HG03103 (cell line): ENCODE data around the gene MCOLN3.

Experiments
- ATAC-seq: cut with Tn5 transposase; IDR thresholded peaks from one replicate; pipeline ENCODE4 v1.9.1; 2021; ENCODE audit warnings: low read depth; ENCODE audit not compliant: unreplicated experiment

The MCOLN3 gene

DNA sequence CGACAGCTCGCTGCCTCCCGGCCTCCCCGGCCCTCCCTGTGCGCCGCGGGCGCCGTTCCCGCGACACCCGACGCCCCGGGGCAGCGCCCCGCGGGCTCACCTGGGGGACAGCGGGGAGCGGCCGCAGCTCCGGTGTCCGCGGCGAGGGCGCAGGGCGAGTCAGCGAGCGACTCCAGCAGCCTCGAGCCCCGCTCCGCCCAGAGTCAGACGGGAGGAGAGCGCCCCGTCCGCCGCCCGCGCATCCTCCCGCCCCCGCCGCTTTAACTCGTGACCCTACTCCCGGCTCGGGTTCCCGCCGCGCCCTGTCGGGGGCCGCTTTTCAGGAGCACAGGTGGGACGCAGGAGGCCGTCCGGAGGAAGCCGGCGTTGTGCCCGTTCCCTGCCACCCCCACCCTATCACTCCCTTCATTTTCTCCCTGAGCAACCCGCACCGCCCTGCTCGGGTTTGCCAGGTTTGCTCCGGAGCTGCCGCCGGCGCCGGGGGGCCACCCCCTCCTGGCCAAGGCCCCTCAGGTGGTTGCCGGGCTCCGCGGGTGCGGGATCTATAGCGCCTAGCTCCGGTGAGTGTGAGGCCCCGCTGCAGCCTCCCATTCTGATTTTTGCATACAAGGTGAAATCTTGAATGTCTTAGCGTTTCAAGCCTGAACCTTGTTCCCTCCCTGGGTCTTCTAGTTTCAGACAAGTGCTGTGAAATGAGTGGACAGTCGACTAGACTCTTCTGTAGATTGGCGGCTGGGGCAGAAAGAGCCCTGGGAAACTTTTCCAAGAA is at the start of gene MCOLN3:
TSS of gene MCOLN3 (minus strand) at position 205 of the 769 bp plus-strand sequence. CDS start 3,140 bp downstream, outside the sequence.
- ATAC-seq = peak; percentile 59

- ATAC-seq = no peak
Measured at GRCh38 chr1:85093644-85094043, 45.3 kb upstream of the MCOLN3 start.

GRCh38 chr1:85091671-85092280 is 43.5 kb upstream of the MCOLN3 start:
- ATAC-seq = no peak

- no peak for ATAC-seq
Measured at GRCh38 chr1:85090225-85090624, 41.9 kb upstream of the MCOLN3 start.

DNA sequence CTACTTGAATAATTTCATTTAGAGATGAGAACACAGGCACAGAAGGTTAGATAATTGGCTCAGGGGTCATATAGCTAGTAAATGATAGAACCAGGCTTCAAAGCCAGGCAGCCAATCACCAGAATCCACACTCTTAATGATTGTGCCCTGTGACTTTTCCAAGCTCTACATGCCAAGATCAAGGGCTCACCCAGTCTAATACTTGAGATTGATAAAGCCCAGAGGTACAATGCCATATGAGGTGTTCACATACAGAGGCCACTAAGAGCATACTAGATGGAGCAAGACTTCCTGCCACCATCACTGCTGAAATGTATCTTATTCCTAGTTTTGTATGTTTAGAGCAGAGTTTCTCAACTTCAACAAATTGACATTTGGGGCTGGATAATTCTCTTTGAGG is 40.9 kb upstream of the MCOLN3 start:
- no peak for ATAC-seq

- ATAC-seq = no peak
Measured at GRCh38 chr1:85088408-85088784, 40.1 kb upstream of the MCOLN3 start.

GRCh38 chr1:85087659-85088407 is 39.5 kb upstream of the MCOLN3 start:
- no peak for ATAC-seq

- no peak for ATAC-seq
Measured at GRCh38 chr1:85085417-85085816, 37.1 kb upstream of the MCOLN3 start.

DNA sequence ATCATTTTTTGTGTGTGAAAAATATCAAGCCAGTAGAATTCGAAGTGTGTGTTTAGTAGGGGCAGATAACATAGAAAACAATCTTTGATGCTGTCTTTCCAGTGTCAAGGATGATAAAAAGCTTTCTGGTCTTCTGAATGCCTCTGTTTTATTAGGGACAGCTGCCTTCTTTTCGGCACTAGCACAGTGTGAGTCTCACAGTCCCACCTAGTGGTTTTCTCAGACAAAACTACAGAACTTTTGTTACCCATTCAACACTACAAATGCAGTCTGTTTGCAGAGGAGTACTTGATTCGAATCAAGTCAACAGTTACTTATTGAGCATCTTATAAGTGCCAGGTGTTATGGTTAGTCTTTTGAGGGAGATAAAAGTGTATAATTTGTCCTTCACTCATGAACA is 30.6 kb upstream of the MCOLN3 start:
- ATAC-seq = no peak

DNA sequence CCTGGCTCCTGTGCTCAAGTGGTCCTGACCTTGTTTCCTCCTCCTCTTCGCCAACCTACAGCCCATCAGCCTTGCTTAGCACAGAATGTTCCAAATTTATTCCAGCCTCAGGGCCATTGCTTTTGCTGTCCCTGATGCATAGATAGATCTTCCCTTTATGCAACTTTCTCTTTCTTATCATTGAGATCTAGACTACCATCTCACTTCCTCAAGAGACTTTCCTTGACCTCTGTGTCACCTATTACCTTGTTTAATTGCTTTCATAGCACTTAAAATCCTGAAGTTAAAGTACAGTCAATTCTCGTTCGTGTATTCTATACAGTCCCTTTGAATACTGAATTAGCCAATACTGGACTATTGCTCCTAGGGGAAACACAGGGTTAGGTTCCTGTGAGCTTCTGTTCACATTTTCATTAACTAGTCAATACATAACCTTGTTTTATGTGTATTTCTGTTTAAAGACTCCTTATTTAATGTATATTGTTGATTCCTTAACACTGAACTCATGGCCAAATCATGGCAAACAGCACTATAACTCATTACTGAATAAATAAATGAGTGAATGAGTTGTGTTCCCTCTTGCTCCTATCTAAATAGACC is 26.2 kb upstream of the MCOLN3 start:
- no peak for ATAC-seq

- ATAC-seq = no peak
Measured at GRCh38 chr1:85070972-85071492, 22.7 kb upstream of the MCOLN3 start.

DNA sequence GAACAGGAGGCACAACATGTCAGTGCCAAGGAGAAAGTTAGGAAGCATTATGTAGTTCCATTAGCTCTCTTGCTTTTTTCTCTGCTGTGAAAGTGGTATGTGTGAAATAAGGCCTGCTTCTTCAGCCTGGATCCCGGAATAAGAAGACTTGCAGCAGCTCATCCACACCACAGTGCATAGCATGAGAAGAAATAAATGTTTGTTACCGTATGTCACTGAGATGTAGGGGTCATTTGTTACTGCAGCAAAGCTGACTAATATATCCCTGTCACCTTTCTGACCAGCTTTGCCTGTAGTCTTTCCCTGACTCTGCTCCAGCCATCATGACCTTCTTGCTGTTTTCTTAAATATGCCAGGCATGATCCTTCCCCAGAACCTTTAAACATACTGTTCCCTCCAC is 20.5 kb upstream of the MCOLN3 start:
- ATAC-seq = no peak

DNA sequence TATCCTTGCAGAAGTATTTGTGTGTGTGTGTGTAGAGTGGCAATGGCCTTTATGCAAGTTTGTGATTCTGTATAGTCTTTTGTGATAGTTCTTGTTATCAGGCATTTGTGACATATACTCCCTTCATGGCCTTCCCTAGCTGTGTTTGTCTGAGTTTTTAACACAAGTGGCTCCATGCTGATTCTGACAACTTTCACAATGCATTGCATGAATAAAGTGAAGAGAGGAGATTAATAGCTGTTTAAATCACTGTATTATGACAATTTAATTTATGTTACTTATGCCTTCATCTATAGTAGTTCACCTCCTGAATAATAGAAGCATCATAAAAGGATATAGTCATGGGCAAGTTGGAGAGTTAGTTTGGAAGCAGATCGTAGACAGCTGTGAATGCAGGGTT is 17.2 kb upstream of the MCOLN3 start:
- no peak for ATAC-seq

GRCh38 chr1:85062425-85063026 is 14.2 kb upstream of the MCOLN3 start:
- ATAC-seq = no peak

DNA sequence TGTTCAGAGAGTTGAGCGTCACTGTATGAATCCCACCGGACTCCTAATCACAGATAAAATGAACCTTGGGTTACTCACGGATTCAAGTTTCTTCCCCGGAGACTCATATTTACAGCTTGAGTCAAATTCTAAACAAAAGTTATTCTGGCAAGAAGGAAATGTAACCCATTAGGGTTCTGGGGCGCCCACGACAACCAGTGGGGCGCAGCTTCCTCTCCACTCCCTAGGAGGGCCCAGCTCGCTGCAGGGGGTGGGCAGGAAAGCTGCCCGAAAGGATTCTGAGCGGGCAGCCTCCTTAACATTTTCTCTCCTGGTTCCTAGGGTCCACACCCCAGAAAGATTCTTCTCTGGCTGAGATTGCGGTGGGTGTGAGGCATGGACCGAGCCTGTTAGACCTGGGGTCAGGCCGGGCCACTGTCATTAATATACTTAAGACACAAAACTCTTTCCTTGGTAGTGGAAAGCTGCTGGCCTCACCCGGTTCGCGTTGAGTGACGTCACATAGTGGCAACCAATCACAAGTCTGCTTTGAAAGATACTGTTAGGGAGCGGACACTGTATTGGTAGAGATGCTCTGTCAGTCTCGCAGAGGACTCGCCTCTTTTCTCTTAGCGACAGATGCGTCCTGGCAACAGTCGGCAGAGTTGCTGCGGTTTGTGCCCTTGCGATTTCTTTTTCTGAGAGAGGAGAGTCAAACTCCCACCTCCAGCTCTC is 13.6 kb upstream of the MCOLN3 start:
- peak; percentile 100 for ATAC-seq

DNA sequence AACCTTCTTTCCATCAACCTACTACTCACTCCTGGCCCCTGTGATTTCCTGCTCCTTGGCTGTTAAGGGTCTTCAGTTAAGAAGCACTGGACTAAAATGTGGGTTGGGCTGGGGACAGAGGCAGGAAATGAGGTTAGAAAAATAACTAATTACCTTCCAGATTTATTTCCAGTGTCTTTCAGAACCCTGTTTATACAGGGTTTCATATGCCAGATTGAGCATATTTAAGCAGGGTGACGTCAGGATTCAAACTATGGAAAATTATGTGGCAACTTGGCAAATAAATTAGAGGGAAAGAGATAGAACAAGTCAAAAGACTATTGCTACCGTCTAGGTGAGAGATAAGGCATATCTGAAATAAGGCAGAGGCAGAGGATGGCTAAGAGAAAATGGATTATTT is 11.7 kb upstream of the MCOLN3 start:
- no peak for ATAC-seq

- ATAC-seq = no peak
Measured at GRCh38 chr1:85059563-85059962, 11.3 kb upstream of the MCOLN3 start.

- no peak for ATAC-seq
Measured at GRCh38 chr1:85058786-85059185, 10.5 kb upstream of the MCOLN3 start.

DNA sequence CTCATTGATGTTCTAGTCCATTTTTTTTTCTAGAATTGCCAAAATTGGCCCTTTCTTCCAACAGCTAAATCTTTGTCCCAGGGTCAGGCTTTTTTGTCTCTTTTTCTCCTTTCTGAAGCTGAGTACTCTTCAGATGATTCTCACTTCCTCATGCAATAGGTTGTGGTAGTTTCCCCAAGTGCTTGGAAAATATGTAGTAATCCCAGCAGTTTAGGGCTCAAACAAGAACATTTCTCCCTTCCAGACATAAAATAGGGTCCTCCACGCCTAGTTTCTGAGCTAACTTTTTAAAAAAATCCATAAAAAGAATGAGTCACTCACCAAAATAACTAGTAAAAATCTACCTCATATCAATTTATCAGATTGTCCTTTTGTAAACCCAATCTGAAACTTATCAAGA is 10.0 kb upstream of the MCOLN3 start:
- no peak for ATAC-seq

DNA sequence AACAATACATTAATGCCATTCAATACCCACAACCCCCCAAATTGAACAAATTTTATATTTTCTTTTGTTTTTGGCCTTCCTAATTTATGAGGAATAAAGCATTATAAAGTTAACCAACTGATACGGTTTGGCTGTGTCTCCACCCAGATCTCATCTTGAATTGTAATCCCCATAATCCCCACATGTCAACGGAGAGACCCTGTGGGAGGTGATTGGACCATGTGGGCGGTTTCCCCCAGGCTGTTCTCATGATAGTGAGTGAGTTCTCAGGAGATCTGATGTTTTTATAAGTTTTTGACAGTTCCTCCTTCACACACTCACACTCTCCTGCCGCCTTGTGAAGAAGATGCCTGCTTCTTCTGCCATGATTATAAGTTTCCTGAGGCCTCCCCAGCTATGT is 6.4 kb upstream of the MCOLN3 start:
- no peak for ATAC-seq
